Gastroesophageal sphincter (tissue), 3 donors: ENCODE data around the gene CFAP77.

Experiments
- CTCF ChIP-seq, 4 experiments: fragments of 200-600 bp in 2 of 4; fragments of 450-650 bp in 2 of 4; sonication (generic) in 1 of 4; IDR thresholded peaks; one replicate each; pipeline ENCODE4 v1.5.1; 2017 to 2019; ENCODE audit warnings: antibody characterized with exemption in 4 of 4, mild to moderate bottlenecking in 2 of 4, moderate library complexity in 2 of 4
- EP300 ChIP-seq: sonication (generic); formaldehyde crosslinking; IDR thresholded peaks from one replicate; pipeline ENCODE4 v1.6.1; 2017; ENCODE audit warnings: antibody characterized with exemption, mild to moderate bottlenecking
- POLR2A ChIP-seq, 2 donors: fragments of 450-650 bp; IDR thresholded peaks; one replicate each; pipeline ENCODE4 v1.6.1; 2017; ENCODE audit warnings: antibody characterized with exemption in 2 of 2, mild to moderate bottlenecking in 2 of 2, moderate library complexity in 1 of 2
- POLR2AphosphoS5 ChIP-seq: sonication (generic); formaldehyde crosslinking; IDR thresholded peaks from one replicate; pipeline ENCODE4 v1.6.1; 2017; ENCODE audit warnings: antibody characterized with exemption

GRCh38 chr9:132383462-132383883 is 26.5 kb upstream of the CFAP77 start:
- TF ChIP-seq POLR2AphosphoS5: no peak
- no peak for TF ChIP-seq CTCF (IDR thresholded peaks at IDR 0.05)
- TF ChIP-seq POLR2A (IDR thresholded peaks at IDR 0.05): no peak
- no peak for TF ChIP-seq EP300
